AG09319 (cell line): ENCODE measurements around the gene ATG101.

Source experiments
- DNase-seq: peaks from one replicate; pipeline ENCODE4 v3.0.0-alpha.2; 2010; ENCODE audit warnings: low read depth; ENCODE audit errors: extremely low read depth
- TF ChIP-seq, protein P1 (sequence below): IDR thresholded peaks from 2 replicates; pipeline ENCODE4 v1.5.1; 2011; ENCODE audit warnings: low read depth, mild to moderate bottlenecking, inconsistent platforms, low read length, moderate library complexity

ATG101 gene

DNA sequence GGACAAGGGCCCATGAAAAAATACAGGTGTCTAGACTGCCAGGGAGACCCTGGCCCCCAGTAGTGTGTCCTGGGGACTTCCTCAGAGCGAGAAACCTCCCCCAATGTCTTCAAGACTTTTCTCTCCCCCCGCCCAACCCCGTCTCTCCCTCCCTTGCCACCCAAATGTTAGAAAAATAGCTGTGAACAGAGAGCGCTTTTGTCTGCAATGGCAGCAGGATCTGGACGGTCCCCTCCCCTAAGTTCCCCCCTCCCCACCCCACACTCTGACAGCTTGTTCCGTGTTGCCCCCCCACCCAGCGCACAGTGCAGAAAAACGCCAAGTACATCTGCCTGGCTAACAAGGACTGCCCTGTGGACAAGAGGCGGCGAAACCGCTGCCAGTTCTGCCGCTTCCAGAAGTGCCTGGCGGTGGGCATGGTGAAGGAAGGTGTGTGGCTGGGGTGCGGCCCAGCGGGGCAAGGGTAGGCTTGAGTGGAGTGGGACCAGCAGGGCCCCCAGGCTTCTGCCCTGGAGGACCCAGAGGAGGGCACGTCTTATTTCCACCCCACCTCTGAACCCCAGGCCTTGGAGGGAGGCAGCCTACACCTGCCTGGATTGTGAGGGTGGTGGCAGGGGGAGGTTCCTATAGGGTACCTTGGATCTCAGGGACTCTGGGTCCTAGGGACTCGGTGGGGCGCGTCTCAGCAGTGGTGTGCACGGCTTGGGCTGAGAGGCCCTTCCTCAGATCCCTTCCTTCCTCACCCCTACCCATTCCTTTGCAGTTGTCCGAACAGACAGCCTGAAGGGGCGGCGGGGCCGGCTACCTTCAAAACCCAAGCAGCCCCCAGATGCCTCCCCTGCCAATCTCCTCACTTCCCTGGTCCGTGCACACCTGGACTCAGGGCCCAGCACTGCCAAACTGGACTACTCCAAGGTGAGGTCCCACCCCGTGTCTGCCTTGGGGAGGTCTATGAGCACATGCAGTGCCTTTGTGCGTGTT, 13.8 kb upstream of the ATG101 start:
- DNase-seq: no peak
- TF ChIP-seq, protein P1, sequence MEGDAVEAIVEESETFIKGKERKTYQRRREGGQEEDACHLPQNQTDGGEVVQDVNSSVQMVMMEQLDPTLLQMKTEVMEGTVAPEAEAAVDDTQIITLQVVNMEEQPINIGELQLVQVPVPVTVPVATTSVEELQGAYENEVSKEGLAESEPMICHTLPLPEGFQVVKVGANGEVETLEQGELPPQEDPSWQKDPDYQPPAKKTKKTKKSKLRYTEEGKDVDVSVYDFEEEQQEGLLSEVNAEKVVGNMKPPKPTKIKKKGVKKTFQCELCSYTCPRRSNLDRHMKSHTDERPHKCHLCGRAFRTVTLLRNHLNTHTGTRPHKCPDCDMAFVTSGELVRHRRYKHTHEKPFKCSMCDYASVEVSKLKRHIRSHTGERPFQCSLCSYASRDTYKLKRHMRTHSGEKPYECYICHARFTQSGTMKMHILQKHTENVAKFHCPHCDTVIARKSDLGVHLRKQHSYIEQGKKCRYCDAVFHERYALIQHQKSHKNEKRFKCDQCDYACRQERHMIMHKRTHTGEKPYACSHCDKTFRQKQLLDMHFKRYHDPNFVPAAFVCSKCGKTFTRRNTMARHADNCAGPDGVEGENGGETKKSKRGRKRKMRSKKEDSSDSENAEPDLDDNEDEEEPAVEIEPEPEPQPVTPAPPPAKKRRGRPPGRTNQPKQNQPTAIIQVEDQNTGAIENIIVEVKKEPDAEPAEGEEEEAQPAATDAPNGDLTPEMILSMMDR: no peak

DNA sequence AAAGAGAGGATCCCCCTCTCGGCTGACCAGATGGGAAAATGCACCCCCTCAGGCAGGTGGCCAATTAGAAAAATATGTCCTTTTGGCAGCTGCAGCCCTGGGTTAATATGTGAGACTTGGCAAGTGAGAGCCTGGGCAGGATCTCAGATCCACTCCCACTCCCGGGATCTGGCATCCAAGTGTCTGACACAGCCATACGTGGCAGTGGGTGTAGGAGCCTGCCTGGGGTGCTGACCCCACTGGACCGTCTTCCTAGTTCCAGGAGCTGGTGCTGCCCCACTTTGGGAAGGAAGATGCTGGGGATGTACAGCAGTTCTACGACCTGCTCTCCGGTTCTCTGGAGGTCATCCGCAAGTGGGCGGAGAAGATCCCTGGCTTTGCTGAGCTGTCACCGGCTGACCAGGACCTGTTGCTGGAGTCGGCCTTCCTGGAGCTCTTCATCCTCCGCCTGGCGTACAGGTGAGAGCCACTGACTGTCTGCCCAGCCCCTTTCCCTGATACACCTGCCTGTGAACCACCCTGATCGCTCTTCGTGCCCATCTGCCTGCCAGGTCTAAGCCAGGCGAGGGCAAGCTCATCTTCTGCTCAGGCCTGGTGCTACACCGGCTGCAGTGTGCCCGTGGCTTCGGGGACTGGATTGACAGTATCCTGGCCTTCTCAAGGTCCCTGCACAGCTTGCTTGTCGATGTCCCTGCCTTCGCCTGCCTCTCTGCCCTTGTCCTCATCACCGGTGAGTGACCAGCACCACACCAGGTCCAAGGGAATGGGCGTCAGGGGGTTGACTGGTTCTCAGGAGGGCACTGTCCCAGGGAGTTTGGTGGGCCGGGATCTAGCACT, 12.8 kb upstream of the ATG101 start:
- DNase-seq: no peak
- TF ChIP-seq, protein P1: no peak

DNA sequence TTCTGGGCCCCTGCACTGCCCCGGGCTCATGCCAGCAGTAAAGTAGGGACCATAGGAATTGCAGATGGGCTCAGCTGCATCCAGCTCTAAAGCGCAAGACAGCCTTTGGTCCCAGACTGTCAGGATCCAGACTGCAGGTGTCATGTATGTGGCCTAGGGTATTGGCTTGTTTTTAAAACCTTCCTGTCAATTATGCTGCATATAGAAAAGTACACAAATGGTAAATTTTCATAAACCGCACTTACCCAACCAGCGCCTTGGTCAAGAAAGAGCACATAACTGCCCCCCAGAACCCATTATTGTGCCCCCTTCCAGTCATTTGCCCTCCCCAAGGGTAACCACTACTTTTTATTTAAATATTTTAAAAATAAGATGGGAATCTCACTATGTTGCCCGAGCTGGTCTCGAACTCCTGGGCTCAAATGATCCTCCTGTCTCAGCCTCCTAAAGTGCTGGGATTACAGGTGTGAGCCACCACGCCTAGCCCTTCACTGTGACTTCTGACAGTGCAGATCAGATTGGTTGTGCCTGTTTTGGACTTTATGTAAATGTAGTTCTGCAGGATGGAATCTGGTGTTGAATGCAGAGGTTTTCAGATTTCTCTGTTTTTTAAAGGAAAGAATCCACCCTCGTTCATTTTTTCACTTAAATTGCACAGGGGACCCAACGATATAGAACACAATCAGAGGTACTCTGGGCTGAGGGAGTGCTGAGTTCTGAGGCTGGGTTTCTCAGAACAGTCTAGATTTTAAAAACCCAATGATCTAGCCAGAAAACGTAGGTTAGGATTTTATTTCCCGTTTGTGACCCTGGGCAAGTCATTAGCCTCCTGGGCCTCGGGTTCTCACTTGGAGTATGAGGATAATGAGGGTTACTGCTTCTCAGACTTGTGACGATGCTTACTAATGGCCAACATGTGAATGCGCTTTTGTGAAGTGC, 11.9 kb upstream of the ATG101 start:
- TF ChIP-seq, protein P1: no peak
- no peak for DNase-seq

DNA sequence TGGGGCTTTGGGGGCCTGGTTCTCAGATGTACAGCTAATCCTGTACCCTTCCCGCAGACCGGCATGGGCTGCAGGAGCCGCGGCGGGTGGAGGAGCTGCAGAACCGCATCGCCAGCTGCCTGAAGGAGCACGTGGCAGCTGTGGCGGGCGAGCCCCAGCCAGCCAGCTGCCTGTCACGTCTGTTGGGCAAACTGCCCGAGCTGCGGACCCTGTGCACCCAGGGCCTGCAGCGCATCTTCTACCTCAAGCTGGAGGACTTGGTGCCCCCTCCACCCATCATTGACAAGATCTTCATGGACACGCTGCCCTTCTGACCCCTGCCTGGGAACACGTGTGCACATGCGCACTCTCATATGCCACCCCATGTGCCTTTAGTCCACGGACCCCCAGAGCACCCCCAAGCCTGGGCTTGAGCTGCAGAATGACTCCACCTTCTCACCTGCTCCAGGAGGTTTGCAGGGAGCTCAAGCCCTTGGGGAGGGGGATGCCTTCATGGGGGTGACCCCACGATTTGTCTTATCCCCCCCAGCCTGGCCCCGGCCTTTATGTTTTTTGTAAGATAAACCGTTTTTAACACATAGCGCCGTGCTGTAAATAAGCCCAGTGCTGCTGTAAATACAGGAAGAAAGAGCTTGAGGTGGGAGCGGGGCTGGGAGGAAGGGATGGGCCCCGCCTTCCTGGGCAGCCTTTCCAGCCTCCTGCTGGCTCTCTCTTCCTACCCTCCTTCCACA, 11.0 kb upstream of the ATG101 start:
- TF ChIP-seq, protein P1: no peak
- no peak for DNase-seq

- no peak for DNase-seq
- TF ChIP-seq, protein P1: no peak
Observed at GRCh38 chr12:52059582-52060497, 9.9 kb upstream of the ATG101 start.
